BE2C (cell line): Measurements from ENCODE around the gene RPL27A.
"Not testable (repeated sequence)": the region's sequence is repeated elsewhere in the genome, so short reads cannot be mapped to it uniquely, and the experiment has no call there.

ENCODE experiments used
- DNase-seq: peaks from one replicate; pipeline ENCODE4 v3.0.0-alpha.2; 2020
- H3K27me3 ChIP-seq: fragments of 250-450 bp; sonication (Bioruptor Pico); 2 replicates; pipeline ENCODE4 v1.5.1; 2020; ENCODE audit warnings: mild to moderate bottlenecking
- H3K36me3 ChIP-seq: fragments of 250-450 bp; sonication (Bioruptor Pico); 2 replicates; pipeline ENCODE4 v1.5.1; 2020; ENCODE audit warnings: mild to moderate bottlenecking
- H3K4me1 ChIP-seq: fragments of 250-450 bp; sonication (Bioruptor Pico); 2 replicates; pipeline ENCODE4 v1.5.1; 2020
- H3K4me3 ChIP-seq: 2 replicates; pipeline ENCODE4 v1.5.1; 2011; ENCODE audit warnings: low read depth, low read length
- H3K9me3 ChIP-seq: fragments of 250-450 bp; sonication (Bioruptor Pico); 2 replicates; pipeline ENCODE4 v1.5.1; 2020
- CTCF ChIP-seq: IDR thresholded peaks from 2 replicates; pipeline ENCODE4 v1.5.1; 2012; ENCODE audit warnings: mild to moderate bottlenecking, low read depth, low read length

The RPL27A gene

GRCh38 chr11:8654503-8654902 lies 28.1 kb upstream of the RPL27A start:
- Histone ChIP-seq H3K27me3 (no peaks in the 10 kb centered on the region), H3K36me3 (no peaks in the 10 kb centered on the region), H3K9me3 (no peaks in the 10 kb centered on the region), H3K4me3 (no peak overlapping the region), H3K4me1 (no peaks in the 10 kb centered on the region)
- TF ChIP-seq CTCF = no peak
- no peak for DNase-seq

- TF ChIP-seq CTCF = no peak
- H3K4me3 ChIP-seq = no peak overlapping the region
- no peaks in the 10 kb centered on the region for H3K36me3 ChIP-seq
- no peaks in the 10 kb centered on the region for H3K9me3 ChIP-seq
- H3K27me3 ChIP-seq = no peaks in the 10 kb centered on the region
- no peak for DNase-seq
- no peaks in the 10 kb centered on the region for H3K4me1 ChIP-seq
These were observed 26.3 kb upstream of the RPL27A start for GRCh38 chr11:8656291-8656690.

GRCh38 chr11:8658321-8659057 lies 24.1 kb upstream of the RPL27A start:
- H3K4me1 ChIP-seq = no peaks in the 10 kb centered on the region
- peak overlapping the region; percentile 23 for H3K4me3 ChIP-seq
- no peak for DNase-seq
- H3K36me3 ChIP-seq = no peaks in the 10 kb centered on the region
- no peaks in the 10 kb centered on the region for H3K9me3 ChIP-seq
- TF ChIP-seq CTCF = no peak
- no peaks in the 10 kb centered on the region for H3K27me3 ChIP-seq

GRCh38 chr11:8661001-8661795 lies 21.4 kb upstream of the RPL27A start:
- Histone ChIP-seq H3K27me3 (no peaks in the 10 kb centered on the region), H3K4me3 (no peak overlapping the region), H3K4me1 (no peaks in the 10 kb centered on the region), H3K9me3 (no peaks in the 10 kb centered on the region), H3K36me3 (no peaks in the 10 kb centered on the region)
- TF ChIP-seq CTCF = no peak
- DNase-seq = no peak

GRCh38 chr11:8665222-8665621 lies 17.4 kb upstream of the RPL27A start:
- no peak for DNase-seq
- Histone ChIP-seq H3K9me3 (no peaks in the 10 kb centered on the region), H3K27me3 (no peaks in the 10 kb centered on the region), H3K4me3 (no peak overlapping the region), H3K36me3 (no peaks in the 10 kb centered on the region), H3K4me1 (no peaks in the 10 kb centered on the region)
- no peak for TF ChIP-seq CTCF

- H3K4me1 ChIP-seq, H3K9me3 ChIP-seq, H3K4me3 ChIP-seq, H3K27me3 ChIP-seq, DNase-seq, H3K36me3 ChIP-seq: not testable (repeated sequence)
These were observed 12.5 kb upstream of the RPL27A start for GRCh38 chr11:8670081-8670480.
